ENCODE results near the gene PDE6B. TPM values are rescaled to one million over a fixed set of nuclear protein-coding genes. Genes with fewer than 3 reads are reported as not detected.

The PDE6B gene
- total RNA-seq, 2 experiments from 2014 or later = 11.4 to 12.4 TPM

- H3K27me3 ChIP-seq (ENCODE audit: control insufficient read depth in 1 of 2, insufficient read depth in 2 of 2, low read length in 2 of 2) = no peaks in the 10 kb centered on the region
- intact Hi-C loops (cut with DNase I, micrococcal nuclease) = no loop called here
- TF ChIP-seq, protein P1, sequence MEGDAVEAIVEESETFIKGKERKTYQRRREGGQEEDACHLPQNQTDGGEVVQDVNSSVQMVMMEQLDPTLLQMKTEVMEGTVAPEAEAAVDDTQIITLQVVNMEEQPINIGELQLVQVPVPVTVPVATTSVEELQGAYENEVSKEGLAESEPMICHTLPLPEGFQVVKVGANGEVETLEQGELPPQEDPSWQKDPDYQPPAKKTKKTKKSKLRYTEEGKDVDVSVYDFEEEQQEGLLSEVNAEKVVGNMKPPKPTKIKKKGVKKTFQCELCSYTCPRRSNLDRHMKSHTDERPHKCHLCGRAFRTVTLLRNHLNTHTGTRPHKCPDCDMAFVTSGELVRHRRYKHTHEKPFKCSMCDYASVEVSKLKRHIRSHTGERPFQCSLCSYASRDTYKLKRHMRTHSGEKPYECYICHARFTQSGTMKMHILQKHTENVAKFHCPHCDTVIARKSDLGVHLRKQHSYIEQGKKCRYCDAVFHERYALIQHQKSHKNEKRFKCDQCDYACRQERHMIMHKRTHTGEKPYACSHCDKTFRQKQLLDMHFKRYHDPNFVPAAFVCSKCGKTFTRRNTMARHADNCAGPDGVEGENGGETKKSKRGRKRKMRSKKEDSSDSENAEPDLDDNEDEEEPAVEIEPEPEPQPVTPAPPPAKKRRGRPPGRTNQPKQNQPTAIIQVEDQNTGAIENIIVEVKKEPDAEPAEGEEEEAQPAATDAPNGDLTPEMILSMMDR (IDR thresholded peaks at IDR 0.05) = no peak
- ChIA-PET POLR2A (no interaction called here), CTCF (no interaction called here)
- peaks cover 0 to 14% of the 10 kb centered on the region in 2 experiments for H3K9me3 ChIP-seq (ENCODE audit: control insufficient read depth in 1 of 2, insufficient read depth in 1 of 2, low read length in 2 of 2)
- no peak for ATAC-seq (ENCODE audit: poor library complexity)
- Mint-ChIP-seq H3K4me1 (ENCODE audit: low read depth) (no peaks in the 10 kb centered on the region), H3K4me3 (no peak overlapping the region), H3K27ac (no peak overlapping the region), H3K9me3 (no peaks in the 10 kb centered on the region), H3K27me3 (no peaks in the 10 kb centered on the region), H3K36me3 (ENCODE audit: low read depth) (peaks cover 14% of the 10 kb centered on the region)
- no peak overlapping the region for H3K4me3 ChIP-seq (ENCODE audit: low read length)
- no peak overlapping the region for H3K27ac ChIP-seq (ENCODE audit: low read depth in 1 of 2, low read length in 2 of 2)
- DNase-seq = no peak
- H3K4me1 ChIP-seq (ENCODE audit: insufficient read depth, low read length) = peaks cover 7% of the 10 kb centered on the region
- H3K36me3 ChIP-seq (ENCODE audit: insufficient read depth, low read length) = peaks cover 5% of the 10 kb centered on the region
Observed at GRCh38 chr4:718460-718859, 93.1 kb downstream of the PDE6B start.

Other genes with a start within 250 kb of the PDE6B start
- 10 to 100 TPM; 40.4 to 44.1 TPM for gene ZNF721, start 126.4 kb upstream of the PDE6B start, total RNA-seq
- gene PIGG, start 126.4 kb upstream of the PDE6B start, total RNA-seq = 10 to 100 TPM; 67.6 to 72.2 TPM
- gene TMEM271, start 49.3 kb upstream of the PDE6B start, total RNA-seq = not detected
- 100 to 1,000 TPM; 109 to 126 TPM for gene ATP5ME, start 48.7 kb downstream of the PDE6B start, total RNA-seq
- gene MYL5, start 49.0 kb downstream of the PDE6B start, total RNA-seq = 10 to 100 TPM; 25.3 to 29.2 TPM
- under 1 TPM; 0.22 to 0.91 TPM for gene SLC49A3, start 63.6 kb downstream of the PDE6B start, total RNA-seq
- 10 to 100 TPM; 45.1 to 48.6 TPM for gene PCGF3, start 80.3 kb downstream of the PDE6B start, total RNA-seq
- gene CPLX1, start 200.6 kb downstream of the PDE6B start, total RNA-seq = 1 to 10 TPM; 1.5 TPM

Measured in CD4-positive, alpha-beta T cell (primary cell).